ENCODE results near the gene GAN.

GAN gene

DNA sequence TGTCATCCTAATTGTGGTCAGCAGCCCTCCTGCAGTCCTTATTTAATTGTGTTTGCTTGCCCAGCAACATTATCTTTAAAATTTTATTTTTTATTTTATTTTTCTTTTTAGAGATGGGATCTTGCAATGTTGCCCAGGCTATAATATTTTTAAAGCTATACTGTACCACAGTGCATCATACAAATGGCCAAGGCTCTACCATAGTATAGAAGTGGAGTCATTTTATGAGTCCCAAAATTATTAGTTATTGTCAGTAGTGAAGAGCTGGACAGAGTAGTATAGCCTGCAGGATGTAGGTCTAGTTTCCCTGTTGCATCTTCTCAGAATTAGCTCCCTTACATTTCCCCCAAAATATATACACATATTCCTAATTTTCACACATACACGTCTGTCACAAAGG lies 44.1 kb downstream of the GAN start:
- DNase-seq, result no peak

DNA sequence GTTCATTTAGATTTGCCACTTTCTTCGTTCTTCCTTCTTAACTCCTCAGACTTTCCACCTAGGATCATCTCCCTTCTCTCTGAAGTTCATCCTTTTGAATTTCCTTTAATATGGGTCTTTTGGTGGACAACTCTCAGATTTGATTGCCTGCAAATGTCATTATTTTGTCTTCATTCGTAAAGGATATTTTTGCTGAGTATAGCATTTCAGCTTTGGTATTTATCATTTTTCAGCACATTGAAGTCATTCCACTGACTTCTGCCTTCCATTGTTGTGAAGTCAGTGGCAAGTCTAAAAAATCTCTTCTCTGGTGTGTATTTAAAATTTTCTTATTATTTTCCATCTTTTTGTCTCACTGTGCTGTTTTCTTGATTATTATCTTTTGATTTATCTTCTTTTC lies 45.4 kb downstream of the GAN start:
- DNase-seq, result no peak

DNA sequence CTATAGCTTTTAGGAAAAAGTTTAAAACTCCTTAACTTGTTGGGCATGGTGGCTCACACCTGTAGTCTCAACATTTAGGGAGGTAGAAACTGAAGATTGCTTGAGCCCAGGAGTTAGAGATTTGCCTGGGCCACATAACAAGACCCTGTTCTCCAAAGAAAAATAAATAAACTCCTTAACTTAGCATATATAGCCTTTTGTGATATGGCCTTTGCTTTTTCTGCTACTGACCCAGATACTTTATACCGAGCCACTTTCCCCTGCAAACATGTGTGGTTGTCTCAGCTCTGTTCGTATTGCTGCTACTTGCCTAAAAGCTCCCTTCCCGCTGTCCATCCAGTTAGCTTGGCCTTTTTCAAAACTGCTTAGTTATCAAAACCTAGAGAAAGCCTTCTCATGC lies 51.0 kb downstream of the GAN start:
- DNase-seq, result no peak

DNA sequence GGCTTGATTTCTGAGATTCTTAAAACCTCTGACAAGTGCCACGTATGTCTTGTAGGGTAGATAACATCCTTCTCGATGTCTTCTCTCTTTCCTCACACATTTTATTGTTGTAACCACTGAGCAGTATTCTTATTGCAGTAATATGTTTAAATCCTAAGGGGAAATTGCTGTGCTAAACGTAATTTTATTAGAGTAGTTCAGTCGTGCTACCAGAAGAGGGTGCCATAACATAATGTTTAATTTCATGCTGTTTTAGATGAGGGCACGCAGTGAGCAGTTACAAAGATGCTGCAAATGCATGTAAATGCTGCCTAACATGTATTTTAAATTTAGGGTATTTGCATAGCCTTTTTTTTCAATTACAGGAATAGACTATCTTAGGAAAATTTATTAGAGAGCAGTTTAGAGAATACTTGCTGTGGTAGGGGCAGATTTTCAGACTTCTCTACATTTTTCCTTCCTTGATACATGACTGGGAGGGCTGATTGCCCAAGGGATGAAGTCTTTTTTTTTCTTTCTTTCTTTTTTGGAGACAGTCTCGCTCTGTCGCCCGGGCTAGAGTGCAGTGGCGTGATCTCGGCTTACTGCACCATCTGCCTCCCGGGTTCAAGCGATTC lies 51.7 kb downstream of the GAN start:
- DNase-seq, result no peak

DNA sequence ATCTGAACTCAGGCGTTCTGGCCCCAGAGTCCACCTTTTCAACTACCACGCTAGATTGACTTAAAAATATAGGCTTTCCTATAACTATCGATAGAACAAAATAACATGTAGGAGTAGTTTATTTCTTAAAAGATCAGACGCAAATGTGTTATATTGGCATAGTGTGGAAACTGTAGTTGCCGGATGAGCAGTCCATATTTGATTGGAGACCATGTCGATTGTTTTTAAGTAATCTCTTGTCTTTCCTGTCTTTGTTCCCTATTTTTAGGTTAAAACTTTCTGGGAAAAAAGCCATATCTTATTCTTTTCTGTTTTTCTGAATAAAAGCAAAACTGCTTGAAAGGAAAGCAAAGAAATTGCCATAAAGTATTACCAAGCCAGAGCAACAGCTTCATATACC lies 53.1 kb downstream of the GAN start:
- no peak for DNase-seq

DNA sequence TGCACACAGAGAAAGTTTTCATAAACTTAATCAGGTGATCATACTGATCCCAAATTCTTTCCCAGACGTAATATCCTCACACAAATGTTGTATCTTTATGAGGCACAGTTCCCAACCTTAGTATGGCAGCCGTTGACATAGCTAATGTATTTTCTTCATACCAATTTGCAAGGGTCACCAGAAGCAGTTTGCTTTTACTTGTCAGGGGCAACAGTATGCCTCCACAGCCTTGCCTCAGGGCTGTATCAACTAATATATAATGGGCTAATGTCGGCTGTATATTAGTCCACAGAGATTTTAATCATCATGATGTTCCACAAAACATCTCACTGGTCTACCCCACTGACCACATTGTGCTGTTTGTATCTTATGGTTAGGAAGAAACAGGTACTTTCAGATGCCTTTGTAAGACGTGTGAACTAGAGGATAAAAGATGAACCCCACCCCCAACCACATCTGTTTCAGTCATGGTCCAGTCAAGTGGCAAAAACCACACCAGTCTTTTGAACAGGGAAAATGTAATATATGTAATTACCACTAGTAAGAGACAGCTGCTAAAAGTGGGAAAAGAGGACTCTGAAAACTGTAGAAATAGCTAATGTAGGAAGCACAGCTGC lies 55.2 kb downstream of the GAN start:
- no peak for DNase-seq

DNA sequence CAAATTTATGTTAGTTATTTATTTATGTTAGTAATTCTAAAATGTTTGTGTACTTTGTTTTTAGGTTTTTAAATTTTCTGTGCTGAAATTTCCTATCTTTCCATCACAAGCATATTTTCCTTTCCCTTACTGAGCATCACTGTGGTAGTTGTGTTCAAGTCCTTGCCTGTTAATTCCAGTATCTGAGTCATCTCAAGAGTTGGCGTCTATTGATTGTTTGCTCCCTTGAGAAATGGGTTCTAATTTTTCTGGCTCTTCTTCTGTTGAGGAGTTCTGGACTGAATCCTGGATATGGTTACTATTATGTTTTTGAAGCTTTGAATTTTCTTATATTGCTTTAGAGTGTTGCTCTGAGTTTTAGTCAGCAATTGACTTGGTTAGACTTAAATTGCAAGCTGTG lies 56.3 kb downstream of the GAN start:
- DNase-seq, result no peak

DNA sequence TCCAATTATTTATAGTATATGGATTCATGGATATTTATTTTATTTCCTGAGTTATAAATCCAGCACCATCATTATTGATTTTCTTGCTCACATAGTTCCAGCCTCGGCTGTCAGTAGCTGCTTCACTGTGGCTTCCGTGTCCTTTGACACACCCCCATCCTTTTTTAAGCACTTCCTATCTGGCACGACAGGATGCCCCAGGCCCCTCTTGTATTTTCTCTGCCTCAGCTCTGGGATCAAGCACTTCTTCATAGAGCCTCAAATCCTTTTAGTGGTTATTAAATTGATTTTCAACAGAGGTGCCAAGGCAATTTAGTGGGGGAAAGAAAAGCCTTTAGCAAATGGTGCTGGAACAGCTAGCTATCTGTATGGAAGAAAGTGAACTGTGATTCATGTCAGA lies 59.8 kb downstream of the GAN start:
- no peak for DNase-seq

DNA sequence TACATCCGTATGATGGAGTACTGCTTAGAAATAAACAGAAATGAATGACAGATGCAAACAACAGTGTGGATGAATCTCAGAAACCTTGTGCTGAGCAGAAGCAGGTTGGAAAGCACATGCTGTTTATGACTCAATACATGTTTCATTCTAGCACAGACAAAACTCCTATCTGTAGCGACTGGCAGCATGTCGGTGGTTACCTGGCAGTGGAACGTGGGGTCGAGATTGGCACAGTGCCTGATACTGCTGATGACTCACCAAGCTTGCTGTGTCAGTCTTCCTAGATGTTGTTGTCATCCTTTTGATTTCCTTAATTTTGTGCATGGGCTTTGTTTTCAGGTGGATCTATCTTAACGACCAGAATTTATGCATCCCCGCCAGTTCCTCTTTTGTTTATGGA lies 62.1 kb downstream of the GAN start:
- DNase-seq, result peak; percentile 29

DNA sequence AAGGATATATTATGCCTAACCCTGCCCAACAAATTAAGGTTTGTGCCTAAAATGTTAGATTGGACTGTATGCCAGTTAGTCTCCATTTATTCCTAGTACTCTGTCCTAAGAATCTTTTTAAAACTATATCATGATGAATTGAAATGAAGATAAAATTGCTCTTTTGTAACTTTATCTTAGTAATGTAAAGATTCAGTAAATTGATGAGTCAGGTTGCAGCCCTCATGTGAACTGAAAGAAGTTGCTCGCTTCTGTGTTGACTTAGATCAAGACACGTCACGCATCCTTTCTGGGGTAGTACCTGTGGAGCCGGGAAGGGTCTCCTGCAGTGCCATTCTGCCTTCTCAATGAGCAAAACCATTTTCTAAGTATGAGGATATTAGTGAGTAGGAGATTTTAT lies 63.3 kb downstream of the GAN start:
- no peak for DNase-seq

DNA sequence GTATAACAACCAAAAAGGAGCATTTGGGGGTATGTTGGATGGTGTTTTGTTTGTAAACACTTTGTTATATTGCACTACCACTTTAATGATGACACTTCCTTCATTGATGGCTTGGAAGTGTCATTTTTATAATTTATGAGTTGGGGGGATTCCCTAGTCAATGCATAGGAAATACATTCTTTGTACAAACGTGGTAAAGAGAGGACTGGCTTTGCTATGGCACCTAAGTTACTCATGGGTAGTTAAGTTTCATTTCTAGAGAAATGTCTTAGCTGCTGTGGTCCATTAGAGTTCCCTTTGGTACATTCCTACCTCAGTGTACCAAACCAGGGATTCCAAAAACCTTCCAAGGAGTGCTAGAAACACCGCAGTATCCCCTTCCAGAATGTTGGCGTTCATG lies 66.2 kb downstream of the GAN start:
- DNase-seq, result no peak

DNA sequence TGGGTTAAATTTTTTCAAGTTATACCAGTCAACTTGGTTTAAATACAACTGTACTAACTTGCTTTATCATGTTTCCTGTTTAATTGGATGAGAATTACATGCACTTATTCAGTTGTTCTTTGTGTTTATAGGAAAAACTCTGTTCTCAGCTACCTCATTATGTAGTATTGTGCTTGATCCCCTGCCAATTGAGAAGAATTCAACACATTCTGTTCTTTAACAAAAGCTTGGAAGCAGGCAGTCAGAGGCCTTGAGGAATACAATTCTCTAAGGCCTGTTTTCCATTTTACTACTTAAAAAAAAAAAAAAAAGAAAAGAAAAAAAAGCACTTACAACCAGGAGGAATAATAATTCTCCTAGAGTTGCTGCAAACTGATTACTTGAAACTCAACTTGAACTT lies 69.2 kb downstream of the GAN start:
- no peak for DNase-seq

DNA sequence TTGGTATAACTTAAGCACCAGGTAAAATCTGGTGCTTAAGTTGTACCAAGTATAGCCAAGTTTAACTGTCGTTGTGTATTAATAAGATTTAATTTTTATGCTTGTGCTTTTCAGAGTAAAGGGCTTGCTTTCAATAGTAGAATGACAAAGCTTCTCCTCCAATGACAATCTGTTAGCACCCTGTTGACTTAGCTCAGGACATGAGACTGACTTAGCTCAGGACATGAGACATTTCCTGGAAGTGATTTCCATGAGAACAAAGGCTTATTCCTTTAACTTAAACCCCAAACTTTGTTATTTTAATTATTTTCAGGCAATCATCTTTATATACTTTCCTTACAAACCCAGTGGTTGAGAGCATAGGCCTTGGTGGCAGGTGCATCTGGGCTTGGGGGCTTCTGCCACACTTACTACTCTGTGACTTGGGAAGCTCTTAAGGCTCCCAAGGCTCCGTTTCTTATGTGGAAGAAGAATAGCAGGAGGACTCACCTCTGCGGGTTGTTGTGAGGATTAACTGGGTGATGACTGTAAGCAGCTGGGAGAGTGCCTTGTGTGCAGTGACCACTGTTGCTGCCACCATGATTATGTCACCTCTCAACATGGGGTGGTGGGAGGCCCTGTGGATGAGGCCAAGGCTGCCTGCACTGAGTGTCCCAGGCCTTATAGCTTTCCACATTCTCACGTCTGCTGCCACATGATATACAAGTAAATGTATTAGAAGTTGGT lies 70.4 kb downstream of the GAN start:
- no peak for DNase-seq

DNA sequence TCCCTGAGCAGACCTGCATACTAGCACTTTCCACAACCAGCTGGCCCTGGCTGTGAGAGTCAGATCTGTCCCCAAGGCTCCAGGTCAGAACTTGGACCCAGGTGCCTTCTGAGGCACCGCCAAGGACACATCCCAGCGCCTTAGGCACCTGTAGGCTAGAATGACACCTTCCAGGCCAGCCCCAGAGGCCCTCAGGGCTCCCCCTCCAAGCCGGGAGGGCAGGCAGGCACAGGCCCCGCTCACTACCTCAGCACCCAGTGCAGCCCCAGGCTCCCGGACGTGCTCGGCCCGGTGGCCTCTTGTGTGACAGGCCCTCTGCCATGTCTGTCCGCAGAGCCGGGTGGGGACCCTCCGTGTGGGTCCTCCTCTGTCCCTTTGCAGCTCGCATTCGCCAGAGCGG lies 73.6 kb downstream of the GAN start:
- DNase-seq, result no peak

DNA sequence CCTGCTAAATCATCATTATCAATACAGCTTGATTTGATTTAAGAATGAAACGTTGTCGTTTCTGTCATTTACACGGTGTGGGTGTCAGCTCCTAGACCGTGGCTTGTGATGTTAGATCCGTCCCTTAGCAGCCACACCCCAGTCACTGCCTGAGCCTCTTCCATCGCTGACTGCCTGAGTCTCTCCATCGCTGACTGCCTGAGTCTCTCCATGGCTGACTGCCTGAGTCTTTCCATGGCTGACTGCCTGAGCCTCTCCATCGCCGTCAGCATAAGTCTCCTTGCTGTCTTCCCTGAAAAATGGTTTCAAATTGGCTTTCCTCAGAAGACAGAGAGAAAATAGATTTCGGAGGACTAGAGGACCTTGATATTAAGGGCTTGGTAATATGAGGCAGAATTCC lies 76.1 kb downstream of the GAN start:
- DNase-seq, result no peak

DNA sequence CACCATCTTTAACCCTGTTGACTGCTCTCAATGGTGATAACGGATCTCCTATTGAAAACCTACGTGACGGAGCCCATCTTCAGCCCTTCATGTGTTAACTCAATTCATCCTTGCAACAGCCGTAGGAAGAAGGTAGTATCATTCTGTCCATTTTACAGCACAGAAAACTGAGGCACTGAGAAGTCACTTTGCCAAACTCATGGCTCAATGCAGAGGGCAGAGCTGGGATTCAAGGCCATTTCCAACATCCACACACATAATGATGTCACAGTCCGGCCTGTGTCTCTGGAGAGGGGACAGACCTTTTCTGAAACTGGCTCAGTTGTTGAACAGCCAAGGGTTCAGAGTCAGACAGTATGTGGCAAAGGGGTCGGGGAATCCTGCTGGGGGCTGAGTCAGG lies 77.2 kb downstream of the GAN start:
- no peak for DNase-seq

DNA sequence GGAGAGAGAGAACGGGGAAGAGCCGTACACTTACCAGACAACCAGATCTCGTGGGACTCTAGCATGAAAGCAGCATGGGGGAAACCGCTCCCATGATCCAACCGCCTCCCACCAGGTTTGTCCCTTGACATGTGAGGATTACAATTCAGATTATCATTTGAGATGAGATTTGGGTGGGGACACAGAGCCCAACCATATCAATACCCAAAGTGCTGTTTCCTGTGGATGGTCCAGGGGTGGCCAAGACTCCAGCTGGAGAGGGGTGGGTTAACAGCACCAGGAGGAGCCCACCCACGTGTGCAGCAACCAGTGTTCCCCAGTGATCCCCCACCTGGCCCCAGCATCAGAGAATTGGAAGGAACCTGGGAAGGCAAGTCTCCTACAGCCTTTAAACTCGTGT lies 79.7 kb downstream of the GAN start:
- DNase-seq, result no peak

DNA sequence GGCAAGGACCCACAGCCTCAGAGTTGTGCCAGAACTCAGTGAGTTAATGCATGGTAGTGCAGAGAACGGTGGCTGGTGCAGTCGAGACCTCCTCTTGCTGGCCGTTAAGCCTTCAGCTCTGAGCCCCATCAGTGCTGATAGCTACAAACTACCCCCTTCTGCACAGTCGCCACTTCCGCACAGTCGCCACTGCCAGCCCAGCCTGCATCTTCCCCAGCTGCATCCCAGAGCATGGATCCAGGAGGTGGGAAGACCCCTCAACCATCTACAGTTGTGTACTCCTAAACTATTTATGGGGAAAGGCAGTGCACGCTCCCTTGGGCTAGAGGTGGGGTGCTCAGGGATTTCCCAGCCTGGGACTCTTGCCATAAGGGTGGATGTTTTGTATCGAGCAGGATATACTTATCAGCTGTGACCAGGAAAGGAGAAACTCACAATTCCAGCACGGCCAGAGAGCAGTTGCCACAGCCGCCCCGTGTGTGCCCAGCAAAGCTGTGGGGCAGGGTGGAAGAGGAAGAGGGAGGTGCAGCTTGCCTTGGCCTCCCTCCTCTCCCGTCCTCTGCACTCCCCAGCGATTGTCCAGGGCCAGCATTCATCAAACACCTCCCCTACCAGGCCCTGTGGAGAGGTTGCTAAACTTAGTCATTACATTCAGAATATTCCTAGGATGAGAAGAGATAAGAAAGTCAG lies 80.3 kb downstream of the GAN start:
- DNase-seq, result no peak

DNA sequence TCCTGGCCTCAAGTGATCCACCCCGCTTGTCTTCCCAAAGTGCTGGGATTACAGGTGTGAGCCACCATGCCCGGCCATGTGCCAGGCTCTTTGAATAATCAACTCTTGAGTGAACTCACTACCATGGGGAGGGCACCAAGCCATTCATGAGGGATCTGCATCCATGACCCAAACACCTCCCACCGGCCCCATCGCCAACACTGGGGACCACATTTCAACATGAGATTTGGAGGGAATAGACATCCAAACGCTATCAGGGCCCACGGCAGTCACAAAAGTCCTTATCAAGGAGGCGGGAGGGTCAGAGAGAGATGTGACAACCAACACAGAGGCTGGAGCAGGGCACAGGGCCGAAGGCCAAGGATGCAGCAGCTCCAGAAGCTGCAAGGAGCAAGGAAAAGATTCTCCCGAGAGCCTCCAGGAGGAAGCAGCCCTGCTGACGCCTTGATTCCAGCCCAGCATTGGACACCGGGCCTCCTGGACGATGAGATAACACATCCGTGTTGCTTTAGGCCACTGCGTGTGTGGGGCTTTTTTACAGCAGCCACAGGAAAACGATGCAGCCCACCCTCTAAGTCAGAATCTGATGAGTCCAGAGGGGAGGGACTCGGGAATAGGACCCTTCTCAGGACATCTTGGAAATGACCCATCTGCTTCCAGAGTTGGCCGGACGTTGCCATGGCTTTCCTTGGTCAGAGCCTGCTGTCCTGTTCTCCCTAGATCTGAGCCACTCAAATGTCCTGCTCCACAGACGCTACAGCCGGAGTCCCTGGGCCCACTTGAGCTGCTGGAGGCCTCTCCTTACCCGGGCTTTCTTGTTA lies 82.5 kb downstream of the GAN start:
- DNase-seq, result no peak

DNA sequence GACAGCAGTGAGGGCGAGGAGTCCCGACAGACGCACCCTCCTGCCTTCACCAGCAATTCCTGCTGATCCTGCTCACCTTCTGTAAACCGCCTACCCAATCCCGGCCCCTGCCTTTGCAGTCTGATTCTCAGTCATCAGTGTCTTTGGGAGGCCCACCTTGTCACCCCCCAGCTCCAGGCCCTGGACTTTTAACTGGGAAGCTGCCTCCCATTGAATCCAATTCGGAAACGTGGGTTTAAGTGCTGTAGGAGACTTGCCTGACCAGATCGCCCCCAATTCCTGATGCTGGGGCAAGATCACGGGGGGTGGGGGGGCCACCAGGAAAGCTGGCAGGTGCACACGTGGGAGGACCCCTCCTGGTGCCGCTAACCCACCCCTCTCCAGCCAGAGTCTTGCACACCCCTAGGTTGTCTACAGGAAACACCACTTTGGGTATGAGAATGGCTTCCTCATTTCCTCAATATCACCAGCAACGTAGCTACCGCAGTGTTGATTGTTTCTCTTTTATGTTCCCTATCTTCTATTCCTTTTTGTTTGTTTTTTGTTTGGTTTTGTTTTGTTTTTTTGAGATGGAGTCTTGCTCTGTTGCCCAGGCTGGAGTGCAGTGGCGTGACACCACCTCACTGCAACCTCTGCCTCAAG lies 83.2 kb downstream of the GAN start:
- DNase-seq, result no peak

DNA sequence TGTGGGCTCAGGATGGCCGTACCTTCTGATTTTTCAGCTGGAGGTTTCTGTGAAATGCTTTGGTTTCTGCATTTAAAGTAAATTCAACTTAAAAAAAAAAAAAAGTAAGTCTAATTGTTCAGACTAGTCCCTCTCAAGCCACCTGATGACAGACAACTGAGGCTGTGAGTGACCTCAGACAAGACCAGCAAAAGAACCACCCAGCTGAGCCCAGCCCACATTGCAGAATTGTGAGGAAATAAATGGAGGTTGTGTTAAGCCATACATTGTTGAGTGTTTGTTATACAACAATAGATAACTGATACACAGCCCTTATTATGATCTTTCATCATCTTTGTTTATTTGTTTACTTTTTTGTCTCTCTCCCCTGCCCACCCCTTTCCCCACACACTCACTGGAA lies 85.1 kb downstream of the GAN start:
- no peak for DNase-seq

DNA sequence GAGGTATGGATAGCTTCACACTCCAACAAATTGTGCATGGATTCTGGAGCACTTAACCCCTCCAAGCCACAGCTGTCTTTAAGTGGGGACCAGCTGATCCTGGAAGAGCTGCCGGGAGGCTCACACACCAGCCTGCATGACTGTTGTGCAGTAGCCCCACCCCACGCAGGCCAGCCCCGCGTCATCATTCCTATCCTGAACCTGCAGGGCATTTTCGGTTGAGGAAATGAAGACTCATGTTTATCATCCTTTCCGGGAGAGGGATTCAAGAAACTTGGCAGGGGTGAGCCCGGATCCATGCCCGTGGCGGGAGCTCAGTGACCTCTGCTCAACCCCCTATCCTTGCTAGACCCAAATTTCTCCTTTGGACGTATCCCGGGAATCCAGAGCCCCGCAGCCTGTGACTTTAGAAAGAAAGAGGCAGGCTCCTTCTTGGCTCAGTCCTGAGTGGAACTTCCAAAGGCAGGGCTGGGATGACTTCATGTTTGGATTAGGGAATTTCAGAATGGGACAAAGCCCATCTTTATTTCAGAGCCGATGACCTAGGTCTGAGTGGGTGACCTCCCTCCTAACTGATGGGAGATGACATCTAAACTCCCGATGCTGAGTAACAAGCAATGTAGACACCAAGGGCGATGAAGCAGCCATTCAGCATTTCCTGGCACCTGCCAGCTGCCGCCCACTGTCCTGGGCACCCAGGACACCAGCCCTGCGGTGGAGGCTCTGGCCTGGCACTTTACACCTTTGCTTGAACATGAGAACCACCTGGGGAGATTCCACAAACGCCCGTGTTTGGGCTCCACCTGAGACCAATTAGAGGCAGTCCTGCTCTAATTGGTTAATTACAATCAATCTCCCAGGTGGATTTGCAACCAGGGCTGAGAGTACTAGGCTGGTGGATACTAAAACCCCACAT lies 86.5 kb downstream of the GAN start:
- DNase-seq, result no peak

All from activated naive CD4-positive, alpha-beta T cell treated with anti-CD3 and anti-CD28 coated beads, Interleukin-2, amount 50 U/mL, for 16 hours (primary cell).